Anterior cingulate cortex (tissue), 58 donors: ENCODE measurements around the gene GRIN3A.

Source experiments
- DNase-seq, 58 donors: peaks; one replicate each; lab custom pipeline; 2025; lab: John Stamatoyannopoulos, UW

Gene GRIN3A

DNA sequence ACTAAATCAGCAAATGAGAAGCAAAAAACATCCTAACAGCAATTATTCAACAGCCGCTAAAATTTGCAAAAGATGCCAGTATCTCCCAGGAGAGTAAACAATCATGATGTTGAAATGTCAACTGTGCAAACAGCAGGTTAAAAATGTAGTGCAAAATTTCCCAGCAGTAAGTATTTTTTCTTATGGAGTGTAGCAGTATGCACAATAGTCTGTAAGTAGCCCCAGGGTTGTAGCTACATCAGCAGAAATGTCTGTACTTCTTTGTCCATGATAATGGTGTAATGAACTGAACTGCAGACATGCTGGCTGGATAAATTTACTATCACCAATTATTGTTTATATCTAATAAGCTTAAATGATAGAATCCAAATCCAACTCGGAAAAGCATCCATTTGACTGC is 31.4 kb downstream of the GRIN3A start:
- no peak for DNase-seq

DNA sequence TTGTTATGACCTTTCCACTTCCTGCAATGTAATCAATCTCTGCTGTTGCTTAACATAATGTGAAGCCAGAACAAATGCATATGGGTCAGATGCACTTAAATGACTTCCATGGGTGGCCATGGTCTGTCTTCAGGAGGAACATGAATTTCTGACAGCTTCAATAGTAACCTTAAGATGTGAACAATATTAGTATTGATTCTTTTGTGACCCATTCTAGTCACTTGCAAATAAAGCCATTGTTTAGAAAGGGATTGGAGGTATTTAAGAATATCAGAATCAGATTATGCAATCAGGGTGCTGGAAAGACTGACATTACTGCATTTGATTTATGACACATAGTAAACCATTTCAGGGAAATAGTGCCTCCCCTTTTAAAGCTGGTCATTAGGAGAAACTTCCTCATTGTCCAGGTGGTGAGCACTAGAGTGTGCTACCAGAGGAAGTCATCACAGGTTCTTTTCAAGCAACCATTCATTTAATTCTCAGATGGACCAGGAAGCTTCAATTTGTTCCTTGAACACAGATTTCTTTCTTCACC is 32.1 kb downstream of the GRIN3A start:
- no peak for DNase-seq

DNA sequence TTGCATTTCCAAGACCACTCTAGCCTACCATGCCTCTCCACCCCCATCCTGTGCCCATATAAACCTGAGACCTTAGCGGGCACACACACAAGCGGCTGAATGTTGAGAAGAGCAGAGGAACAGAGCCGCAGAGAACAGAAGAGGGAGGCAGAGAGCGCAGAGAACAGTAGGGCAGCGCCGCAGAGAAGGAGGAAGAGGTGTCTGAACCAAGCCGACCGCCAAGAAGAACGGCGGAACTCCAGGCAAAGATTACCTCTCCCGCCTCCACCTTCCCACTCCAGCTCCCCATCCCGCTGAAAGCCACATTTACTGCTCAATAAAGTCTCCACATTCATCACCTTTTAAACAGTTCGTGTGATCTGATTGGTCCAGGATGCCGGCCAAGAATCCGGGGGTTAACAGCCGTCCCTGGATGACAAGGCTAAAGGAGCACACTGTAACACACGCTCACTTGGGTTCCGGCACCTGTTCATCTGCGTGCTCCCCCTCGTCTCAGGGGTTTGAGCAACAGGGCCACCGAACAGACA is 33.2 kb downstream of the GRIN3A start:
- peak in 24 of 58 donors; percentile 3 to 38 (median 12) for DNase-seq

DNA sequence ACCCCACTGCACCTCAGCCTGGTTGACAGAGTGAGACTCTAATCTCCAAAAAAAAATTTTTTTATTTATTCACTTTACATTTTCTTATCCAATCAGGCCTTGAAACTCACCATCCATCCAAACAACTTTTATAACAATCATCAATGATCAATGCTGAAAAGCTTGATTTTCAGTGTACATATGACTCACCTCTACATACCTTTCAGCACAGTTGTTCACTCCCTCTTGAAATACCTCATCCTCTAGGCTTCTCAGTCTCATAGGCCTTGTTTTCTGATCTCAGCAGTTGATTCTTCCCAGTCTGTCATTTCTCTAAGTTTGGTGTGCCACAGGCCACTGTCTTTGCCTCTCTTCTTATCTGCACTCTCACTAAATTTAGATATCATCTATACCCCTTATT is 36.2 kb downstream of the GRIN3A start:
- no peak for DNase-seq

DNA sequence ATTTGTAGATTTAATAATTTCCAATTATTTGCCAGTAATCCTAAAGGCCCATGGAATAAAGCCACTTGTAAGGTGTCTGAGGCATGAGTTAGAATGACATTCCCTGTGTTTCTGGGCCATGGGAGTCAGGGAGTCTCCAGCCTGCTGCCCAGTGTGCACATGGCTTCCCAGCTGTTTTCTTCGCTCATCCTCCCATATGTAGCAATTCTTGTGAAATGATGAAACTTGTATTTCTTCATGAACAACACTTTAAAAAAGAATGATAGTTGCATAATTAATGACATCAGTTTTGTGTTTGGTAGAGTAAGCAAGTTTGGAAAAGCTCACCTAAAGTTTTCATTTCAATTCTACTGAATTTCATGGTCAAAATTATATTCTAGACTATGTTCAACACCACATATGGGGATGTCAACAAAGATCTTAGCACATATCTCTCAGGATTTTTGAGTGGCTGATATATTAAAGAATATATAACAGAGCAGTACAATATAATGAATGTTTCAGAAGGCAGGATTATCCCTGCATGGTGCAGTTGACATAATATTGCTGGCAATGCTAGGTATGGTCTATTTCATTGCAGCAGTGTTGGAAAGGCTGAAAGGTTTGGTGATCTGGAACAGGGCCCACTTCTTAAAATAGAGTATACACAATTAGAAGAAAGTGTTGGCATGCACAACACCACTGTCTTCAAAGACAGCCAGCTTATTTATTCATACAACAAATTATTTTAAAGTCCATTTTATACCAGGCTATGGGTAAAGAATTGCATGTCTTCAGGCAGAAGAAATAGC is 44.7 kb downstream of the GRIN3A start:
- no peak for DNase-seq

DNA sequence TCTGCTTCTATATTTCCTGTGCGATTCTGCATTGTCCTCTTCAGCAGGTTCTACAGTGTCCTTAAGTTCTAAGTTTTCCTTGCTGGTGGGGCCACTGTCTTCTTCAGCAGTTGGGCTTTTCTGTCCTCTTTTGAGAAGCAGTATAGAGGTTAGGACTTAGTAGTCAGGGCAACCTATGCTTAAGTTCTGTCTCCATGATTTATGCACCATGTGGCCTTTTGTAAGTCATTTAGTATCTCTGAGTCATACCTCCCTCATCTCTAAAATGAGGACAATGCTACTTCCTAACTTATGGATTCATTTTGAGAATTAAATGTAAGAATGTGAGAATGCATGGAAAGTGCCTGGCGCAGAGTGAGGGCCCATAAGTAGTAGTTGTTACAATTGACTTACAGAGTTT is 46.8 kb downstream of the GRIN3A start:
- DNase-seq = peak in 1 of 58 donors; percentile 1

DNA sequence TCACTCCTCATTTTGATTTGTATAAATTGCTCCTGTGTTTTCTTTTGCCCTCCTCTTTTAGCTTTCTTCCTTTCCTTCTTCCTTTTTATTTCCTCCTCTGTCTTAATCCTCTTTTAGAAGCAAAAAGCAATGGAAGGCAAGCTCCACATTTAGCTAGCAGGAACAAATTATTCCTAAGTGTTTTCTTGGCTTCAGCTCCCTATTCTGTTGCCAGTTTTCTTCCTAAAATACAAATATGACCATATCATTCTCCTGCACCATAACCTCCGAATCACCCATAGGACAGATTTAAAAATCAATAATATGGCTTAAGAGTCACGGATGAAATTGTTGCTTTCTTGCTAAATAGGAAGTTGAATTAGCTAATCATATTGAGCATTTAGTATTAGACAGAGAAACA is 49.4 kb downstream of the GRIN3A start:
- no peak for DNase-seq

DNA sequence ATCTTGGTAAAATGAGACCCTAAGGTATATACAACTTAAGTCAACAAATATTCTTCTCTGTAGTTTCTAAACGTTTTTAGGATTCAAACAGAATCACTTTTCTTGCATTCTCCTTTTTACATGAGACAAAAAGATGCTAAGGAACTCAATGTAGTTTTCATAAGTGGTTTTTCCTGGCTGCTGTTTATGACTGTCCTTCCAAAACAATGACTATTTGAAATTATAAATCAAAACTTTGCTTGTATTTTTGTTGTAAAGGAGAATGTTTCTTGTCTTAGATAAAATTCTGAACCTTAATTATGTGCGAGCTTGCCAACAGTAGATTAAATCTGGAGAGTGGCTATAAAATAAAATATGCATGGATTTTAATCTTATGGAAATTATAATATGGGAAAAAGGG is 53.8 kb downstream of the GRIN3A start:
- DNase-seq = no peak

DNA sequence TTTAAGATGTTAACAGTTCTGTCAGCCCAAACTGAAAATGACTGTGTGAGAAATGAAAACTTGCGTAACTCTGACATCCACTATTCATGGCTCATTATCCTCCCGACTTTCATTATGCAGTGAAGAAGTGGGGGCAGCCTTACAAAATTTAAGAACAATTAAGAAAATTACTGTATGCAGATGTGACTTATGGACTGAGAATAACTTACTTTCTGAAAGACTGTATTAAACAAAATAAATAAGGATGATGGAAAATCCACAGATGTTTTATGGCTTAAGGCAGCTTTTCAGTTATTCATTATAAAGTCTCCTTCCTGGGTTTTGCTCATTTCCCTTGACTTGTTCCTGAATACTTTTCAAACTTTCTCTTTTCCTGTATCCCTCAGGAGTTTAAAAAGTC is 55.2 kb downstream of the GRIN3A start:
- no peak for DNase-seq

DNA sequence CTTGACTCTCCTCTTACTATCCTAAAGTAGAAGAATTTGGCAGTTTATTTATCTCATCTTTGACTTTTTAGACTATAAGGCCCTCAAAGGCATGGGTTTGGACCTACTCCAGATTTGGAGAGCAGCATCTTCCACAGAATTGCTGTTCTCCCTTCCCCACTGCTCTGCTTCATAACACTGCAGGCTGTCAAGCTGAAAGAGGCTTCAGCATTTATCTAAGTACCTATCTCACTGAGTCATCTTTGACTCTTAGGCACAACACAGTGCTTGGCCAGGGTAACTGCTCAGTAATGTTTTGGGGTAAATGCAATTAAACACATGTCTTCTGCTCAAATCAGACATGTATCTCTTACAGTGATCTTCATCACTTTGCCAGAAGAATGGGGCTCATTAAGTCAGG is 60.6 kb downstream of the GRIN3A start:
- DNase-seq = no peak

DNA sequence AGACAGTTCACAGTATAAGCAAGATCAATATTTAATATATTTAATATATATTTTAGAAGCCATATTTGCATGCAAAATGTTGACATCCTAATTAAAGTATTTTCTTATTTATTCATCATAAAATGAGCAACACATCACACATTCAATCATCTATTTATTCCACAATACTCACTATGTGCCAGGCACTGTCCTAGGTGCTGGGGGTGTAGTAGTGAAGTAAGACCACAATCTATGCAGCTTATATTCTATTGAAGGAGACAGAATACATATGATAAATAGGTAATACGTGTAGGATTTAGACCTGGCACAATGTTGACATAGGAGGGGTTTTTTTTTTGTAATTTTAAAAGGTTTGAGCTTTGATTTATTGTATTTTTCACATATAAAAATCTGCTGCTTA is 63.1 kb downstream of the GRIN3A start:
- no peak for DNase-seq

DNA sequence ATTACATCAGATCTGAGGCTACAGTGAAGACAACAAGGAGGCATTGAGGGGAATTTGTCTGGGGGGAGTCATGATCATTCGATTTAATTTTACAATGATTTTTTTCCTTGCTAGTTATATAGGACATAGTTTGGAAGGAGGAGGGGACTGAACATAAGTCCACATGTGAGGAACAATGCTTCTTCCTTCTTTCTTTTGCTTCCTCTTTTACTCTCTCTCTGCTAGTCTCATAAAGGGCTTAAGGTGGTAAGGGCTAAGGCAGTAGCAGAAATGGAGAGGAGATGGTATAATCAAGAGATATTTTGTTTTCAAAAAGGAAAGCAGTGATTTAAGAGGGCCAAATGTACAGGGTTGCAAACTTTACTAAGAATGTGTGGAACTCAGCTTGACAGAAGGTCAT is 64.3 kb downstream of the GRIN3A start:
- DNase-seq = no peak

DNA sequence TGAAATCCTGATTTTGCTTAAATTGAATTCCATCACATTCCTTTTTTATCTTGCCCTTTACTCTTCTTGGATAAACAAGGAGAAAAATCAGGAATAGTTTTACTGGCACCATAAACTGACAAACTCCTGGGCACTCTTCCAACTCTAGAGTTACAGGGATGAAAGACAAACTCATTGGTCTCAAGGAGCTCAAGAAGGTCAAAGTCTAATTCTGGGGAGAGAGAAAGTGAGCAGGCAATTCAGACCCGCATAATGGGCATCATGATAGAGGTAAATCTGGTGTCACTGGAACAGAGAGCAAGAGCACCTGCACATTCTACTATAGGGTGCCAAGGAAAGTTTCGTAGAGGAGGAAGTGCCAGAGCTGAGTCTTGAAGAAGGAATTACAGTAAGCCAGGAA is 64.8 kb downstream of the GRIN3A start:
- DNase-seq = no peak

DNA sequence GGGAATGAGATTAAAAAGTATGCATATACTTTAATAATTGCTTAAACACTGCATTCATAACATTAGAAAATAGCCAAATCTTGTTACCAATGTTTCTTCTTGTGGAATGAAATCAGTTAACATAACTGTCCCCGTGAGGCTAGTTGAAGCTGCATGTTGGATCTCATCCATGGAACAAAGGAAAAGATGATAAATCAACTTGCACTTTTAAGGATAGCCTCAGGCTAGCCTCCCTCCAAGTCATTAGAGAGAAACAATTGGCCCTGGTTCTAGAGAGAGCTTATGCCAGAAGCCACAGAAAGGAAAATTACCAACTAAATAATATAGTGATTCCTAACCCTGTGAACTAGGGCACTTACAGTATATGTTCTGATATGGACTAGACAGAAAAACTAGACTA is 66.9 kb downstream of the GRIN3A start:
- no peak for DNase-seq

DNA sequence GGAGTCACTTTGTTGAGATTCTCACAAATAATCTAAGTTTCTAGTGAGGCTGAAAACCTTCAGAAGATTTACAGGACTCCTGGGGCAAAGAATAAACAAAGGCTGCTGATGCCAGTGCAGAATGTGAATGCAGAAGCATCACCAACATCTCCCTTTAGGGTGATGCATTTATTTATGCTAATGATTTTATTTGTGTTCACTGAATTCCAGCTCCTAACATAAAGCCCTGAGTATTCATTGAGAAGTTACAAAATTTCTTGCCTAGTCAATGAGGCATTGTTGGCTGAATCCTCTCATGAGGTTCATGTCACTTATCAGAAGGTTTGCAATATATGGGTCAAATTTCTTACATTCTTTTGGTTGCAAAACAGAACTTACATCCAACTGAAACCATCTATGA is 70.0 kb downstream of the GRIN3A start:
- DNase-seq = no peak

DNA sequence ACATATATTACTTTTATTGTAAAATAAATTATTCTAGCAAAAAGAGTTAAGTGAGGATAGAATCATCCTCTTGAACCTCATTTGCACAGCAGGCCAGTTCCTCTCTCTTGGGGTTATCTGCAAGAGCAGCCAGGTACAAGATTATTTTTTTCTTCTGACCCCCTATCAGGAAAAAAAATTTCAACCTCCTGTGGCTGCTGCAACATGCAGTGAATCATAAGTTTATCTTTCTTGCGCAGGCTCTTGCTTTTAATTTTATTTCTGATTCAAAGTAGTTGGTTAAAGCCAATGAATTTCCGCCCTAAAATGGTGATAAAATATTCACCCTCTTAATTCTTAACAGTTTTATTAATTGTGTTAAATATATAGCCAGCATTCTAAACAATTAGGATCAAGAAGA is 74.0 kb downstream of the GRIN3A start:
- DNase-seq = no peak

DNA sequence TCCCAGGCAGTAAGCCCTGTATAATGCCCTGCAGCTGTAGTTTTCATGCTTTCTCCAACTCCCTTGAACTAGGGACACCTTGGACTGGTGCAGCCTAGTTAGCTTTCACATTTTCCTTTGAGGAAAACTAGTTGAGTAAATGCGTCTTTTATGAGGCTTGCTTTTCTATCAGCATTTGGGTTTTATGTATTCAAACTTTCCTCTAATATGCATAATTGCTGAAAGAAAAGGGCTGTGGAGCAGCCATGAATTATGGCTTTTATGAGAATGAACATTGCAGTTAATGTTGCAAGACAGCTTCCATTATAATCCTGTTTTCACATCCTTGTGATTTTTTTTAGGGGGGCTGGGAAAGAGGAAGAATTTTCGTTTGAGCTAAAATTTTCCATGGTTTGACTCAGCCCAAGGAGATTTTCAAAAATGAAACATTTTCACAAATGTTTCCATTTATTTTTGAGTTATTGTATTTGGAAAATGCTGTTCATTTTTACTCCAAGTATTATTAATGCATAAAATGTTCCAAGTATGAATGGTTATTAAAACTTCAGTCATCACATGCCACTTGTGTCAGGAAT is 85.8 kb downstream of the GRIN3A start:
- no peak for DNase-seq

DNA sequence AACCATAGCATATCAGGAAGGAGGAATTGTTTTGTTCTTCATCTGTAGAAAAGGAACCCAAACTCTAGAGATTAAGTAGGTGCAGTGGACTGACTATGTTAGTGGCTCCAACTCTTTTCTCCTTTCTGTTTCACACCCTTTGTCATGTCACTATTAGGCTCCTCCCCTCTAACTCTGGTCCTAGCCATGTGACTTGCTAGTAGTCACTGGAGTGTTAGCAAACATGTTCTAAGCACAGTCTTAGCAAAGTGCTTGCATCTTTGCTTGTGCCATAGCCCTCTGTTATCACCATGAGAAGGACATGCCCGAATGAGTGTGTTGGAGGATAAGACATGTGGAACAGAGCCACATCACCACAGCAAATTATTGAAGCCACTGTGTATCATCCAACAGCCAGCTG is 88.3 kb downstream of the GRIN3A start:
- DNase-seq = no peak

DNA sequence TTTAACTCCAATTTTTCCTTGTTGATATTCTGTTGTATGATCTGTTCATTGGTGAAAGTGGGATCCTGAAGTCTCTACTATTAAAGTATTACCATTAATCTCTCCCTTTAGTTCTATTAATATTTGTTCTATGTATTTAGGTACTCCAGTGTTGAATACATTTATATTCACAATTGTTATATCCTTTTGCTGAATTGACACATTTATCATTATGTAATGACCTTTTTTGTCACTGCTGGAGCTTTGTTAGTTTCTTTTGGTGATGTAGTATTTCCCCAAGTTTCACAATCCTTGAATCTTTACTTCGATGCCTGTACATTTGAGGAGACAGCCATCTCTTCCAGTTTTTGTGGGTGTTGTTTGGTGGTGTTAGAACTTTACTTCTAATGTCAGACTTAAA is 90.0 kb downstream of the GRIN3A start:
- DNase-seq = no peak

DNA sequence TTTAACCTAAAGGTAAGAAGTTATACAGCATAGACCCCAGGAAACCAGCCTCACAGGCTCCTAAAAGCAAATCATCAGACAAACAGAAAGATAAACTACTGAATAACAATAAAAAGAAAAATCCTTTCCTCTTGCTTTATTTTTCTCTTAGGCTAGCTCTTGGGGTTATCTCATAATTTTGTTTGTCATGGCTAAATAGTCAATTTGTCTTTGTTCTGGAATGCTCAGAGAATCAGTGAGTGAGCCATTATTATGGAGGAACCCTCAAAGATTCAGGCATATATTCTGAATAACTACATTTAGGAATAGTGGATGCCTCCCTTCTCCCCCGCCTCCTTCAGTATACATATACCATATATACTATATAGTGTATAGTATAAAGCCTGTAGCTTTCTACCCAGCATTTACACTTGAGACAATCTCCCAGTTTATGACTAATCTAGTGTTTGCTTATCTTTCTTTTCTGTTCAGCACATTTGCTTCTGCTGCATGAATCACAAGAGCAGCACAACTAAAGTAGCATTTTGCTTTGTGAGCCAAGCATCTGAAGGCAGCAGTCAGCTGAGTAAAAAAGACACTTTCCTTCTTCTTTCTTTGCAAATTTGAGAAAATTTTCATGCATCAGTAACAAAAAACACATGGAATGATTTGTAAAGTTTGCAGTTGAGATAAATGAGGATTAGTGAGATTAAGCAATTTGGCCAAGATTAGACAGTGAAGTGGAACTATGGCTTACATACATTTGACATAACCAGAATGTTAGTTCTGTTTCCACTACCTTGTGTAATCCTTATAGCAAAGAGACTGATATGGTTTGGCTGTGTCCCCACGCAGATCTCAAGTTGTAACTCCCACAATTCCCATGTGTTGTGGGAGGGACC is 98.4 kb downstream of the GRIN3A start:
- peak in 3 of 58 donors; percentile 9 to 12 (median 11) for DNase-seq

DNA sequence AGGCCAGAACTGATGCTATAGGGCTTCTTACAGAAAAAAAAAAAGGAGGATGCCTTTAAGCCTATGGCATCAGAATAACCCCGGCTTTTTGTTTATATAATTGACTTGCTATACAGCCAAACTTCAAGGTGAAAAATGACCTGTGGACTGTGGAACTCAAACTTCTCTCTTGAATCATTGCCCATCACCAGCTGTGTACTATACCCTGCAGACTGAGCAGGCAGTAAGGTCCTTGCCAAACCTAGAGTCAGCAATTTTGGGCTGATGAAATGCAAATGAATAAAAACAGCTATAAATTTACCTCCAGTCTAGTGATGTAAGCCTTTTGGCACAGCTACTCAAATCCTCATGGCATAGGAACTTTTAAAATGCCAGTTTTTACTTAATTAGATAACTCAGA is 99.1 kb downstream of the GRIN3A start:
- no peak for DNase-seq
